ENCODE measurements around the gene NIPSNAP3A.

NIPSNAP3A gene

GRCh38 chr9:104776797-104777196 lies 29.3 kb downstream of the NIPSNAP3A start:
- TF ChIP-seq TAF1 (IDR thresholded peaks at IDR 0.05; ENCODE audit: borderline replicate concordance, insufficient read depth, low read length) (no peak), SIN3A (IDR thresholded peaks at IDR 0.05; ENCODE audit: borderline replicate concordance, insufficient read depth, low read length) (no peak), FOXP2 (optimal IDR thresholded peaks at IDR 0.05; ENCODE audit: borderline replicate concordance, extremely low read depth, extremely low read length, insufficient read depth) (no peak), POLR2AphosphoS5 (IDR thresholded peaks at IDR 0.05; ENCODE audit: low read depth, low read length) (no peak)
- TF ChIP-seq, protein P1, sequence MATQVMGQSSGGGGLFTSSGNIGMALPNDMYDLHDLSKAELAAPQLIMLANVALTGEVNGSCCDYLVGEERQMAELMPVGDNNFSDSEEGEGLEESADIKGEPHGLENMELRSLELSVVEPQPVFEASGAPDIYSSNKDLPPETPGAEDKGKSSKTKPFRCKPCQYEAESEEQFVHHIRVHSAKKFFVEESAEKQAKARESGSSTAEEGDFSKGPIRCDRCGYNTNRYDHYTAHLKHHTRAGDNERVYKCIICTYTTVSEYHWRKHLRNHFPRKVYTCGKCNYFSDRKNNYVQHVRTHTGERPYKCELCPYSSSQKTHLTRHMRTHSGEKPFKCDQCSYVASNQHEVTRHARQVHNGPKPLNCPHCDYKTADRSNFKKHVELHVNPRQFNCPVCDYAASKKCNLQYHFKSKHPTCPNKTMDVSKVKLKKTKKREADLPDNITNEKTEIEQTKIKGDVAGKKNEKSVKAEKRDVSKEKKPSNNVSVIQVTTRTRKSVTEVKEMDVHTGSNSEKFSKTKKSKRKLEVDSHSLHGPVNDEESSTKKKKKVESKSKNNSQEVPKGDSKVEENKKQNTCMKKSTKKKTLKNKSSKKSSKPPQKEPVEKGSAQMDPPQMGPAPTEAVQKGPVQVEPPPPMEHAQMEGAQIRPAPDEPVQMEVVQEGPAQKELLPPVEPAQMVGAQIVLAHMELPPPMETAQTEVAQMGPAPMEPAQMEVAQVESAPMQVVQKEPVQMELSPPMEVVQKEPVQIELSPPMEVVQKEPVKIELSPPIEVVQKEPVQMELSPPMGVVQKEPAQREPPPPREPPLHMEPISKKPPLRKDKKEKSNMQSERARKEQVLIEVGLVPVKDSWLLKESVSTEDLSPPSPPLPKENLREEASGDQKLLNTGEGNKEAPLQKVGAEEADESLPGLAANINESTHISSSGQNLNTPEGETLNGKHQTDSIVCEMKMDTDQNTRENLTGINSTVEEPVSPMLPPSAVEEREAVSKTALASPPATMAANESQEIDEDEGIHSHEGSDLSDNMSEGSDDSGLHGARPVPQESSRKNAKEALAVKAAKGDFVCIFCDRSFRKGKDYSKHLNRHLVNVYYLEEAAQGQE (IDR thresholded peaks at IDR 0.05; ENCODE audit: insufficient read depth in 1 of 2, low read depth in 2 of 2, low read length in 2 of 2) = no peak

DNA sequence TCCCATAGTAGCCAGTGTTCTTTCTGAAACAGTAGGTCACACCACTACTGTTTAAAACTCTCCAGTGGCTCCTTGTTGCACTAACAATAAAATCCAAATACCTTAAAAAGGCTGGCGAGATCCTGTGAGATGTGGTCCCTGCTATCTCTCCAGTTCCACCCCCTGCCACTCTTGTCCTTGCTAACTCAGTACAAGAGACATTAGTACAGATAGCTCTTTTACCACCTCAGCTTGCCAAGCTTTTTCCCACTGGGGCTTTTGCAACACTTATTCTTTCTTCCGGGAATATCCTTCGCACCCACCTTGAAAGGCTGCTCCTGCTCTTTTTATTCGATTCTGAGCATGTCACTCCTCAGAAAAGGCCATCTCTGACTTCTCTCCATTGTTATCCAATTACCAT lies 31.3 kb downstream of the NIPSNAP3A start:
- TF ChIP-seq, protein P1 (IDR thresholded peaks at IDR 0.05; ENCODE audit: insufficient read depth in 1 of 2, low read depth in 2 of 2, low read length in 2 of 2) = no peak
- TF ChIP-seq FOXP2 (optimal IDR thresholded peaks at IDR 0.05; ENCODE audit: borderline replicate concordance, extremely low read depth, extremely low read length, insufficient read depth) (no peak), SIN3A (IDR thresholded peaks at IDR 0.05; ENCODE audit: borderline replicate concordance, insufficient read depth, low read length) (no peak), TAF1 (IDR thresholded peaks at IDR 0.05; ENCODE audit: borderline replicate concordance, insufficient read depth, low read length) (no peak), POLR2AphosphoS5 (IDR thresholded peaks at IDR 0.05; ENCODE audit: low read depth, low read length) (no peak)

- no peak for TF ChIP-seq FOXP2 (optimal IDR thresholded peaks at IDR 0.05; ENCODE audit: borderline replicate concordance, extremely low read depth, extremely low read length, insufficient read depth)
- TF ChIP-seq, protein P1 (IDR thresholded peaks at IDR 0.05; ENCODE audit: insufficient read depth in 1 of 2, low read depth in 2 of 2, low read length in 2 of 2) = no peak
- no peak for TF ChIP-seq TAF1 (IDR thresholded peaks at IDR 0.05; ENCODE audit: borderline replicate concordance, insufficient read depth, low read length)
Measured at GRCh38 chr9:104779334-104779733, 31.9 kb downstream of the NIPSNAP3A start.

- TF ChIP-seq POLR2AphosphoS5 (IDR thresholded peaks at IDR 0.05; ENCODE audit: low read depth, low read length) = no peak
- TF ChIP-seq, protein P1 (IDR thresholded peaks at IDR 0.05; ENCODE audit: insufficient read depth in 1 of 2, low read depth in 2 of 2, low read length in 2 of 2) = no peak
- TF ChIP-seq SIN3A (IDR thresholded peaks at IDR 0.05; ENCODE audit: borderline replicate concordance, insufficient read depth, low read length) = no peak
- TF ChIP-seq TAF1 (IDR thresholded peaks at IDR 0.05; ENCODE audit: borderline replicate concordance, insufficient read depth, low read length) = no peak
- no peak for TF ChIP-seq FOXP2 (optimal IDR thresholded peaks at IDR 0.05; ENCODE audit: borderline replicate concordance, extremely low read depth, extremely low read length, insufficient read depth)
Measured at GRCh38 chr9:104779946-104780535, 32.6 kb downstream of the NIPSNAP3A start.

All from PFSK-1 (cell line).